GM12878 (cell line): ENCODE results near the gene CHST8. TPM values are rescaled to one million over a fixed set of nuclear protein-coding genes. Genes with fewer than 3 reads are reported as not detected.

Experiments used
- ATAC-seq: fragments of 200-7000 bp; cut with Tn5 transposase; 3 replicates; pipeline ENCODE4 v1.9.1; 2020; ENCODE audit warnings: mild to moderate bottlenecking, moderate library complexity
- BruUV-seq: library from RNA; stranded (reverse); fragments of 400-500 nt; replicated peaks from 2 replicates; lab custom pipeline; 2021; lab: Mats Ljungman, UMichigan
- CTCF ChIA-PET: fragments of 300-600 bp; sonication (Branson Sonifier 250); formaldehyde crosslinking; extraction: SDS; loops from one replicate; lab custom pipeline; 2021; ENCODE audit warnings: inconsistent platforms; lab: Yijun Ruan, JAX
- POLR2A ChIA-PET: fragments of 350-600 bp; formaldehyde crosslinking; extraction: SDS; loops from one replicate; lab custom pipeline; 2021; ENCODE audit warnings: inconsistent platforms; lab: Charles Lee
- RAD21 ChIA-PET: fragments of 300-600 bp; sonication (Branson Sonifier 250); formaldehyde crosslinking; loops from one replicate; lab custom pipeline; 2023; ENCODE audit warnings: antibody characterized with exemption; ENCODE audit not compliant: unreplicated experiment; lab: Charles Lee
- SMC1A ChIA-PET: fragments of 300-600 bp; sonication (Branson Sonifier 250); formaldehyde crosslinking; loops from one replicate; lab custom pipeline; 2023; ENCODE audit not compliant: unreplicated experiment, uncharacterized antibody; lab: Charles Lee
- DNase-seq: peaks from one replicate; pipeline ENCODE4 v3.0.0-alpha.2; 2011; ENCODE audit warnings: low read depth, low spot score
- FAIRE-seq: peaks from 3 replicates; lab custom pipeline; 2011; peaks lifted over from hg19 to GRCh38; lab: Jason Lieb, UNC
- H2AFZ ChIP-seq: 2 replicates; pipeline ENCODE4 v1.6.0; 2011; ENCODE audit warnings: low read depth, low read length, control low read depth; ENCODE audit not compliant: control insufficient read depth
- H3K27ac ChIP-seq: 2 replicates; pipeline ENCODE4 v1.5.1; 2011; ENCODE audit warnings: control low read depth; ENCODE audit not compliant: control insufficient read depth, insufficient read depth
- H3K27me3 ChIP-seq, 2 experiments: replicated peaks in 1 of 2; 2 replicates each; pipeline versions ENCODE4 v1.6.0 to v1.6.1; 2011; ENCODE audit warnings: low read length in 1 of 2; ENCODE audit not compliant: control insufficient read depth in 2 of 2, insufficient read depth in 2 of 2
- H3K36me3 ChIP-seq, 2 experiments: 2 replicates each; pipeline ENCODE4 v1.5.1; 2011; ENCODE audit warnings: low read length in 1 of 2; ENCODE audit not compliant: control insufficient read depth in 2 of 2, insufficient read depth in 2 of 2
- H3K4me1 ChIP-seq: 2 replicates; pipeline ENCODE4 v1.6.1; 2011; ENCODE audit warnings: mild to moderate bottlenecking, low read length, moderate library complexity, mixed read lengths; ENCODE audit not compliant: control insufficient read depth, insufficient read depth
- H3K4me2 ChIP-seq: 2 replicates; pipeline ENCODE4 v1.6.0; 2011; ENCODE audit warnings: control low read depth; ENCODE audit not compliant: control insufficient read depth, insufficient read depth
- H3K4me3 ChIP-seq: fragments of 200-600 bp; sonication (generic); 2 replicates; pipeline ENCODE4 v1.5.1; 2016
- H3K79me2 ChIP-seq: 2 replicates; pipeline ENCODE4 v1.6.0; 2011; ENCODE audit warnings: low read length; ENCODE audit not compliant: control insufficient read depth, insufficient read depth
- H3K9ac ChIP-seq: 2 replicates; pipeline ENCODE4 v1.8.0; 2011; ENCODE audit warnings: low read length, control low read depth, mixed read lengths; ENCODE audit not compliant: control insufficient read depth, insufficient read depth
- H3K9me3 ChIP-seq: replicated peaks from 3 replicates; pipeline ENCODE4 v1.5.1; 2011; ENCODE audit warnings: mild to moderate bottlenecking, low read length; ENCODE audit not compliant: control insufficient read depth, insufficient read depth
- H4K20me1 ChIP-seq: 2 replicates; pipeline ENCODE4 v1.6.0; 2011; ENCODE audit not compliant: control insufficient read depth, insufficient read depth
- BHLHE40 ChIP-seq, 2 experiments: fragments of 450-650 bp in 1 of 2; IDR thresholded peaks; 2 replicates each; pipeline ENCODE4 v1.6.1; 2011 to 2017; ENCODE audit warnings: low read depth in 2 of 2, borderline replicate concordance in 1 of 2, improper control_type of control experiment in 1 of 2, low read length in 1 of 2, mild to moderate bottlenecking in 1 of 2
- CUX1 ChIP-seq: IDR thresholded peaks from 2 replicates; pipeline ENCODE4 v1.6.1; 2012; ENCODE audit warnings: improper control_type of control experiment, low read depth, low read length; ENCODE audit not compliant: insufficient replicate concordance
- GABPA ChIP-seq: IDR thresholded peaks from 2 replicates; pipeline ENCODE4 v1.6.1; 2014; ENCODE audit warnings: antibody characterized with exemption, low read depth, mild to moderate bottlenecking, inconsistent platforms
- JUND ChIP-seq: IDR thresholded peaks from 2 replicates; pipeline ENCODE4 v1.6.1; 2012; ENCODE audit warnings: low read depth, mild to moderate bottlenecking, low read length, improper control_type of control experiment, moderate library complexity
- MYB ChIP-seq: fragments of 150-350 bp; IDR thresholded peaks from 2 replicates; pipeline ENCODE4 v1.6.1; 2014; ENCODE audit warnings: mild to moderate bottlenecking, low read depth, low read length, borderline replicate concordance
- NR2F1 ChIP-seq: fragments of 450-650 bp; conservative IDR thresholded peaks from 2 replicates; pipeline ENCODE4 v1.6.1; 2017; ENCODE audit warnings: mild to moderate bottlenecking
- RELA ChIP-seq: fragments of 450-650 bp; IDR thresholded peaks from 2 replicates; pipeline ENCODE4 v1.8.0; 2014; ENCODE audit warnings: borderline replicate concordance; ENCODE audit not compliant: partially characterized antibody
- SRF ChIP-seq, 2 experiments: IDR thresholded peaks; 2 replicates each; pipeline ENCODE4 v1.6.1; 2011; ENCODE audit warnings: low read depth in 2 of 2, low read length in 2 of 2, mild to moderate bottlenecking in 1 of 2, moderate library complexity in 1 of 2
- SUPT20H ChIP-seq: IDR thresholded peaks from 2 replicates; pipeline ENCODE4 v1.6.1; 2011; ENCODE audit warnings: low read depth, mild to moderate bottlenecking, low read length, moderate library complexity, borderline replicate concordance; ENCODE audit not compliant: control insufficient read depth
- ZNF687 ChIP-seq: fragments of 450-650 bp; IDR thresholded peaks from 2 replicates; pipeline ENCODE4 v1.6.1; 2017; ENCODE audit warnings: mild to moderate bottlenecking, moderate library complexity
- WGBS: methylation state at CpG from one replicate; pipeline ENCODE4 v1.1.6; 2016; ENCODE audit warnings: low lambda C conversion rate; ENCODE audit not compliant: insufficient replicate concordance, insufficient coverage; ENCODE audit errors: missing lambda C conversion rate; 5-methylcytosine and 5-hydroxymethylcytosine counted together
- in situ Hi-C: fragments of 300-500 bp; cut with MboI; formaldehyde crosslinking; loops from 9 replicates; pipeline ENCODE4 v1.14.3; 2018; ENCODE audit warnings: mixed read lengths
- intact Hi-C: fragments of 100-400 bp; cut with micrococcal nuclease; formaldehyde crosslinking; loops from one replicate; pipeline ENCODE4 v1.14.2; 2022; ENCODE audit not compliant: unreplicated experiment
- polyA plus RNA-seq, 11 experiments: library from polyadenylated mRNA; depleted of rRNA in 4 of 11; unstranded in 6 of 11; stranded (reverse) in 5 of 11; fragments of >200 nt; fragmentation: Nextera tagmentation in 4 of 11; fragmentation: Illumina TruSeq in 1 of 11; extraction: Ambion mirVana in 4 of 11; extraction: Trizol in 1 of 11; gene quantifications; 1 replicate in 1 of 11; 2 replicates in 10 of 11; pipeline versions ENCODE4 v1.2.1 to v1.2.3, GENCODE V29; 2011 to 2016; ENCODE audit warnings: inconsistent platforms in 2 of 11, missing spikeins in 2 of 11, low read depth in 1 of 11
- total RNA-seq, 4 experiments: library from RNA; depleted of rRNA in 3 of 4; stranded (reverse); fragments of >200 nt in 3 of 4; fragmentation: Illumina TruSeq in 1 of 4; extraction: Trizol in 1 of 4; gene quantifications; 2 replicates each; pipeline versions ENCODE4 v1.2.1 to v1.2.3, GENCODE V29; 2013 to 2021

The CHST8 gene
- total and polyA plus RNA-seq, 10 of the 15 experiments (the other 5 are each of a cell fraction or from before 2014, with no cell fraction given) = 0.06 TPM; not detected in 9

- no peak for TF ChIP-seq CUX1
- TF ChIP-seq RELA = no peak
Measured at GRCh38 chr19:33628921-33629825, 7.4 kb downstream of the CHST8 start (continued).

- RAD21 ChIA-PET = no interaction called here
- no peak for FAIRE-seq
- TF ChIP-seq GABPA (no peak), ZNF687 (no peak), SRF (IDR thresholded peaks at IDR 0.05; ENCODE audit: low read depth in 2 of 2, low read length in 2 of 2) (no peak), NR2F1 (no peak), SUPT20H (no peak), JUND (no peak), MYB (no peak), BHLHE40 (IDR thresholded peaks at IDR 0.05; ENCODE audit: borderline replicate concordance in 1 of 2, low read depth in 2 of 2, low read length in 1 of 2) (no peak)
Measured at GRCh38 chr19:33629826-33630375, 8.1 kb downstream of the CHST8 start.

More at GRCh38 chr19:33629826-33630375, 8.1 kb downstream of the CHST8 start:
- Histone ChIP-seq H3K27ac (no peak overlapping the region), H2AFZ (no peak overlapping the region), H3K36me3 (no peaks in the 10 kb centered on the region), H3K4me2 (no peak overlapping the region), H3K4me1 (no peaks in the 10 kb centered on the region), H4K20me1 (no peaks in the 10 kb centered on the region), H3K27me3 (0 out of 4 replicates have a peak, but pooled peaks cover 0 to 1% of the 10 kb centered on the region in 2 experiments), H3K79me2 (no peaks in the 10 kb centered on the region), H3K4me3 (no peak overlapping the region), H3K9ac (no peak overlapping the region), H3K9me3 (no peaks in the 10 kb centered on the region)
- DNase-seq = no peak
- intact Hi-C loops (no loop called here), in situ Hi-C loops (no loop called here)
- ChIA-PET POLR2A (no interaction called here), SMC1A (no interaction called here), CTCF (no interaction called here)
- BruUV-seq = no TSS peak
- 12% methylated on average over 9 of the region's 9 CpGs for WGBS
- ATAC-seq = no peak
